ENCODE measurements around the gene ASS1. TPM values are rescaled to one million over a fixed set of nuclear protein-coding genes. Genes with fewer than 3 reads are reported as not detected.
A peak's percentile ranks its signal among the peaks of the same experiment; 100 is the strongest.

The ASS1 gene
- total and polyA plus RNA-seq, 2 of the 13 experiments (the other 11 are each of a cell fraction or from before 2014, with no cell fraction given) = 77.6 to 122 TPM

- peak overlapping the region in 1 of 3 experiments; percentile 23; a peak in 1 of 6 replicates for H3K4me3 ChIP-seq (replicated peaks in 1 of 3; ENCODE audit: insufficient read depth in 1 of 3, low read depth in 2 of 3, low read length in 3 of 3)
- no peak overlapping the region for H3K9ac ChIP-seq (ENCODE audit: insufficient read depth, low read depth, low read length)
- no peak overlapping the region for H2AFZ ChIP-seq (ENCODE audit: low read length)
- intact Hi-C loops (cut with micrococcal nuclease; ENCODE audit: unreplicated experiment) (no loop called here), in situ Hi-C loops (cut with HindIII; ENCODE audit: extremely low pct_ligation_motif_present, low pct_unique_long_range_greater_than_20kb) (no loop called here)
- no peaks in the 10 kb centered on the region for H3K79me2 ChIP-seq (ENCODE audit: insufficient read depth, low read length)
- POLR2A ChIA-PET = interaction anchor here (0.8 kb wide), 1 partner anchor 52 kb away, joined by 3 read pairs; no protein-coding TSS in a partner anchor
- DNase-seq (ENCODE audit: low spot score) = no peak
- no peak for FAIRE-seq
- H4K20me1 ChIP-seq (ENCODE audit: insufficient read depth, low read length) = no peaks in the 10 kb centered on the region
- no peaks in the 10 kb centered on the region for H3K4me1 ChIP-seq (ENCODE audit: insufficient read depth, low read length)
- no peaks in the 10 kb centered on the region for H3K36me3 ChIP-seq (replicated peaks in 1 of 2; ENCODE audit: control insufficient read depth in 1 of 2, insufficient read depth in 2 of 2, low read length in 2 of 2)
- H3K9me3 ChIP-seq (ENCODE audit: low read length) = no peaks in the 10 kb centered on the region
- ATAC-seq = peak; percentile 57
- H3K27me3 ChIP-seq (ENCODE audit: control insufficient read depth in 1 of 2, insufficient read depth in 2 of 2, low read length in 2 of 2) = peaks cover 1 to 21% of the 10 kb centered on the region in 2 experiments; a peak in 3 of 5 replicates
- 7% methylated on average over 4 of the region's 17 CpGs for WGBS (ENCODE audit: low lambda C conversion rate)
- peak overlapping the region; percentile 39; the same call in 1 of the 2 replicates for H3K4me2 ChIP-seq (ENCODE audit: low read depth, low read length)
- CTCF ChIA-PET (ENCODE audit: low intra/inter-chr PET ratio, low total read pairs) = no interaction called here
- H3K27ac ChIP-seq (ENCODE audit: extremely low read length, insufficient read depth, low read length) = no peak overlapping the region
- no TSS peak for BruUV-seq (replicated peaks)
- TF ChIP-seq KIAA2018 (CRISPR knock-in tag; IDR thresholded peaks at IDR 0.05; ENCODE audit: borderline replicate concordance) (no peak), ZFP1 (CRISPR knock-in tag; IDR thresholded peaks at IDR 0.05) (no peak), JDP2 (CRISPR knock-in tag; IDR thresholded peaks at IDR 0.05; ENCODE audit: borderline replicate concordance) (no peak), STAT6 (CRISPR knock-in tag; IDR thresholded peaks at IDR 0.05; ENCODE audit: borderline replicate concordance) (no peak), RNF2 (conservative IDR thresholded peaks at IDR 0.05; ENCODE audit: low read depth) (no peak), GABPA (IDR thresholded peaks at IDR 0.05; ENCODE audit: low read depth, low read length) (0 out of 2 replicates have a peak, but pooled peaks have one; percentile 22), GABPA (CRISPR knock-in tag; IDR thresholded peaks at IDR 0.05; ENCODE audit: low read depth) (0 out of 2 replicates have a peak, but pooled peaks have one; percentile 12), ZNF850 (CRISPR knock-in tag; conservative IDR thresholded peaks at IDR 0.05) (no peak), CAMTA2 (CRISPR knock-in tag; IDR thresholded peaks at IDR 0.05; ENCODE audit: borderline replicate concordance) (no peak), ZNF772 (CRISPR knock-in tag; IDR thresholded peaks at IDR 0.05) (no peak), EEA1 (CRISPR knock-in tag; IDR thresholded peaks at IDR 0.05; ENCODE audit: borderline replicate concordance) (no peak), ZFP36L2 (CRISPR knock-in tag; IDR thresholded peaks at IDR 0.05) (no peak), RBM22 (optimal IDR thresholded peaks at IDR 0.05; ENCODE audit: low read length) (no peak), CBFB (CRISPR knock-in tag; IDR thresholded peaks at IDR 0.05) (no peak), MATR3 (CRISPR knock-in tag; IDR thresholded peaks at IDR 0.05) (no peak)
Measured at GRCh38 chr9:130398487-130399240, 46.1 kb upstream of the ASS1 start.

All from HepG2 (cell line).